CD4-positive, alpha-beta T cell (primary cell): ENCODE data around the gene AHCYL2. TPM values are rescaled to one million over a fixed set of nuclear protein-coding genes. Genes with fewer than 3 reads are reported as not detected.

Source experiments
- ATAC-seq: fragments of 200-7000 bp; cut with Tn5 transposase; one replicate; pipeline ENCODE4 v1.10.0; 2022; ENCODE audit warnings: mild to moderate bottlenecking; ENCODE audit not compliant: poor library complexity
- CTCF ChIA-PET: fragments of 350-600 bp; sonication (Branson Sonifier 250); formaldehyde crosslinking; loops from one replicate; lab custom pipeline; 2021; ENCODE audit warnings: antibody characterized with exemption, inconsistent platforms; lab: Charles Lee
- POLR2A ChIA-PET: fragments of 350-600 bp; sonication (Branson Sonifier 250); formaldehyde crosslinking; loops from one replicate; lab custom pipeline; 2021; ENCODE audit warnings: antibody characterized with exemption, inconsistent platforms; lab: Charles Lee
- DNase-seq, 14 experiments: peaks; one replicate each; pipeline ENCODE4 v3.0.0-alpha.2; 2013 to 2020; ENCODE audit warnings: mixed read lengths in 2 of 14
- H3K27ac ChIP-seq, 2 donors: one replicate each; pipeline versions ENCODE4 v1.5.1 to v1.7.0; 2013; ENCODE audit warnings: low read length in 2 of 2, low read depth in 1 of 2, mild to moderate bottlenecking in 1 of 2
- H3K27me3 ChIP-seq, 2 experiments: 1 replicate in 1 of 2; 2 replicates in 1 of 2; pipeline versions ENCODE4 v1.6.1 to v1.7.0; 2013; ENCODE audit warnings: low read length in 2 of 2, control low read depth in 1 of 2, mild to moderate bottlenecking in 1 of 2, moderate library complexity in 1 of 2; ENCODE audit not compliant: insufficient read depth in 2 of 2, control insufficient read depth in 1 of 2
- H3K36me3 ChIP-seq: one replicate; pipeline ENCODE4 v1.6.1; 2013; ENCODE audit warnings: low read length, control low read depth; ENCODE audit not compliant: insufficient read depth
- H3K4me1 ChIP-seq: one replicate; pipeline ENCODE4 v1.6.1; 2013; ENCODE audit warnings: low read length, control low read depth; ENCODE audit not compliant: insufficient read depth
- H3K4me3 ChIP-seq: one replicate; pipeline ENCODE4 v1.5.1; 2013; ENCODE audit warnings: mild to moderate bottlenecking, low read length, moderate library complexity
- H3K9me3 ChIP-seq, 2 experiments: 1 replicate in 1 of 2; 2 replicates in 1 of 2; pipeline versions ENCODE4 v1.6.1 to v1.7.0; 2013; ENCODE audit warnings: low read length in 2 of 2, mild to moderate bottlenecking in 2 of 2, control low read depth in 1 of 2, moderate library complexity in 1 of 2; ENCODE audit not compliant: control insufficient read depth in 1 of 2, insufficient read depth in 1 of 2
- H3K27ac Mint-ChIP-seq: one replicate; pipeline ENCODE4 v1.8.0; 2020; ENCODE audit warnings: mixed read lengths
- H3K27me3 Mint-ChIP-seq: one replicate; pipeline ENCODE4 v1.8.0; 2021; ENCODE audit warnings: mixed read lengths
- H3K36me3 Mint-ChIP-seq: one replicate; pipeline ENCODE4 v1.8.0; 2021; ENCODE audit warnings: low read depth, mixed read lengths
- H3K4me1 Mint-ChIP-seq: one replicate; pipeline ENCODE4 v1.8.0; 2021; ENCODE audit warnings: low read depth, mixed read lengths
- H3K4me3 Mint-ChIP-seq: one replicate; pipeline ENCODE4 v1.8.0; 2020; ENCODE audit warnings: mild to moderate bottlenecking, mixed read lengths
- H3K9me3 Mint-ChIP-seq: one replicate; pipeline ENCODE4 v1.8.0; 2020; ENCODE audit warnings: mixed read lengths
- CTCF ChIP-seq: fragments of 200-600 bp; IDR thresholded peaks from one replicate; pipeline ENCODE4 v1.8.0; 2022; ENCODE audit warnings: antibody characterized with exemption, mild to moderate bottlenecking
- intact Hi-C, 2 experiments: fragments of 100-400 bp; cut with DNase I in 1 of 2; cut with micrococcal nuclease in 1 of 2; formaldehyde crosslinking; loops; one replicate each; pipeline versions ENCODE4 v1.15.1 to v1.9.0; 2023 to 2025; cut with DNase I, micrococcal nuclease
- total RNA-seq, 174 experiments: library from RNA in 2 of 174; stranded (reverse) in 2 of 174; gene quantifications; one replicate each; pipeline ENCODE4 v1.2.3 and lab custom pipeline; 2021 to 2026

AHCYL2 gene
- total RNA-seq, 2 experiments from 2014 or later = 5.8 to 6.0 TPM

DNA sequence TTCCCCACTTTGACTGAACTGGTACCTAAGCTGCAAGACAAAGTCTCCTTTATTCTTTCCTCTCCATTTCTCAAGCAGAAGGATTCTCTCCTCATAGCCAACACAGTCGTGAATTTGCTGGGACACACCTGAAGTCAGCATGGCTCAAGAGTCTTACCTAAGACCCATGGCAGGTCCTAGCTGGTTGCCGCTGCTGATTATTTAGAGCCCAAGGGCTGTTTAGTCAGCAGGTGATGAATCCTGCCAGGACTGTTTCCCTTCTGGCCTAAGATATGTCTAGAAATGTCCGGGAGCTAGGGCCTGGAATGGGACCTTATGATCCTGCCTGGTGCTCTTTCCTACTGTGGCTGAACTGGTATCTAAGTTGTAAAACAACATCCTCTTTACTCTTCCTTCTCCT is 82.8 kb downstream of the AHCYL2 start:
- H3K36me3 Mint-ChIP-seq = peaks cover 33% of the 10 kb centered on the region

DNA sequence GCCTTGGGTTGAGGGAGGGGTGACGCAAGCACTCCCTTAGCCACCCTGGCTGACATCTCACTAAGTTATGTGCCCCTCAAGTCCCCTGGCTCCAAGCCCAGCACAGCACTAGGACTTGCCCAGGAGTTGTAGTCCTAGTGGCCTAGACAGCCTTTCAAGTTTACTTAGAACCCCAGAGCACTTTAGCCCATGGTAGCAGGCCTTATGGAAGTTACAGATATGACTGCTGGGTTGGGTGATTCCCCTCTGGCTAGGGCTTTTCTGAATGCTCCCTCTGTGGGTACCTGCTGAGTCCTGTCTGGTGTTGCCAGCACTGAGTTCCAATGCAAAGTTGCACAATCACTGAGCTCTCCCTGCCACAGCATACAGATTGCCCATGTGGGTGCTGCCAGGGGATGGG is 83.2 kb downstream of the AHCYL2 start:
- Mint-ChIP-seq H3K4me3 (no peak overlapping the region), H3K27me3 (no peaks in the 10 kb centered on the region), H3K9me3 (peaks cover 5% of the 10 kb centered on the region), H3K36me3 (peaks cover 34% of the 10 kb centered on the region), H3K27ac (no peak overlapping the region), H3K4me1 (peaks cover 6% of the 10 kb centered on the region)
- ATAC-seq (no peak), DNase-seq (no peak)
- peaks cover 0 to 4% of the 10 kb centered on the region in 2 experiments for H3K9me3 ChIP-seq
- no peaks in the 10 kb centered on the region for H3K36me3 ChIP-seq
- no peak overlapping the region for H3K4me3 ChIP-seq
- no peak overlapping the region for H3K27ac ChIP-seq
- no peaks in the 10 kb centered on the region for H3K4me1 ChIP-seq
- POLR2A ChIA-PET = no interaction called here
- CTCF ChIA-PET = interaction anchor here (0.9 kb wide), 1 partner anchor 89 kb away, joined by 3 read pairs; no protein-coding TSS in a partner anchor
- intact Hi-C loops = no loop called here
- no peaks in the 10 kb centered on the region for H3K27me3 ChIP-seq
- TF ChIP-seq CTCF = no peak

More for the DNA sequence above, 82.8 kb downstream of the AHCYL2 start:
- peaks cover 0 to 4% of the 10 kb centered on the region in 2 experiments for H3K9me3 ChIP-seq
- H3K4me1 ChIP-seq = no peaks in the 10 kb centered on the region
- H3K27ac Mint-ChIP-seq = no peak overlapping the region
- no peak for DNase-seq
- peaks cover 5% of the 10 kb centered on the region for H3K9me3 Mint-ChIP-seq
- peaks cover 4% of the 10 kb centered on the region for H3K4me1 Mint-ChIP-seq
- no peak overlapping the region for H3K4me3 Mint-ChIP-seq
- H3K4me3 ChIP-seq = no peak overlapping the region
- H3K36me3 ChIP-seq = no peaks in the 10 kb centered on the region
- no peak for TF ChIP-seq CTCF
- ATAC-seq = no peak
- no peaks in the 10 kb centered on the region for H3K27me3 Mint-ChIP-seq
- ChIA-PET CTCF (interaction anchor here (0.9 kb wide), 1 partner anchor 89 kb away, joined by 3 read pairs; no protein-coding TSS in a partner anchor), POLR2A (no interaction called here)
- intact Hi-C loops = no loop called here
- H3K27me3 ChIP-seq = no peaks in the 10 kb centered on the region
- no peak overlapping the region for H3K27ac ChIP-seq

DNA sequence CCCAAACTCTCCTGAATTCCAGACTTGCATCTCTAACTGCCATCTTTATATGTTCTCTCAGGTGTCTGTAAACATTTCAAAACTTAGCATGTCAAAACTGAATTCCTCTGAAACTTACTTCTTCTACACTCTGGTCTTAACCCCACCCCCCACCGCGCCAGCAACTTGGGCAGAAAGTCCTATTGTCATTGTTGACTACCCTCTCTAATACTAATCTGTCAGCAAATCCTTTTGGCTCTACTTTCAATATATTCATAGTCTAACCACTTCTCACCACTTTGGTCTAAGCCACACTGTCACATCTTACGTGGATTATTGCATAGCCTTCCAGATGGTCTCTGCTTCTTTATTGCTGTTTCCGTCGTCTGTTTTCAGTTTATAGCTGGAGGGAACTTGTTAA is 86.6 kb downstream of the AHCYL2 start:
- H3K36me3 Mint-ChIP-seq = peaks cover 27% of the 10 kb centered on the region
- CTCF ChIA-PET = no interaction called here
- intact Hi-C loops = no loop called here
- Histone ChIP-seq H3K27ac (no peak overlapping the region), H3K4me3 (no peak overlapping the region), H3K9me3 (no peaks in the 10 kb centered on the region), H3K27me3 (no peaks in the 10 kb centered on the region), H3K4me1 (no peaks in the 10 kb centered on the region), H3K36me3 (no peaks in the 10 kb centered on the region)
- no peak for TF ChIP-seq CTCF
- H3K4me3 Mint-ChIP-seq = no peak overlapping the region
- no peaks in the 10 kb centered on the region for H3K9me3 Mint-ChIP-seq
- DNase-seq (no peak), ATAC-seq (no peak)
- H3K27ac Mint-ChIP-seq = no peak overlapping the region
- no peaks in the 10 kb centered on the region for H3K27me3 Mint-ChIP-seq
- POLR2A ChIA-PET = no interaction called here
- H3K4me1 Mint-ChIP-seq = peaks cover 7% of the 10 kb centered on the region
